HEK293 (cell line): ENCODE measurements around the gene NFIX.
A peak's percentile ranks its signal among the peaks of the same experiment; 100 is the strongest.

Experiments
- BCL6B ChIP-seq: fragments of 450-650 bp; formaldehyde crosslinking; IDR thresholded peaks from 2 replicates; pipeline ENCODE4 v1.5.1; 2017; ENCODE audit warnings: missing biosample characterization, missing genetic modification characterization
- CTCF ChIP-seq: fragments of 450-650 bp; formaldehyde crosslinking; IDR thresholded peaks from 2 replicates; pipeline ENCODE4 v1.5.1; 2016; ENCODE audit warnings: missing biosample characterization, missing genetic modification characterization
- GFI1B ChIP-seq: fragments of 450-650 bp; formaldehyde crosslinking; IDR thresholded peaks from 2 replicates; pipeline ENCODE4 v1.5.1; 2016; ENCODE audit warnings: missing biosample characterization, missing genetic modification characterization
- GLIS2 ChIP-seq: fragments of 450-650 bp; formaldehyde crosslinking; IDR thresholded peaks from 2 replicates; pipeline ENCODE4 v1.5.1; 2016; ENCODE audit warnings: missing biosample characterization, missing genetic modification characterization
- KLF10 ChIP-seq: fragments of 450-650 bp; IDR thresholded peaks from 2 replicates; pipeline ENCODE4 v1.5.1; 2018; ENCODE audit warnings: missing biosample characterization, mild to moderate bottlenecking, missing genetic modification characterization
- SALL2 ChIP-seq: fragments of 450-650 bp; formaldehyde crosslinking; IDR thresholded peaks from 2 replicates; pipeline ENCODE4 v1.5.0; 2017; ENCODE audit warnings: missing biosample characterization, mild to moderate bottlenecking, missing genetic modification characterization, borderline replicate concordance
- SCRT1 ChIP-seq: fragments of 450-650 bp; formaldehyde crosslinking; IDR thresholded peaks from 2 replicates; pipeline ENCODE4 v1.5.1; 2016; ENCODE audit warnings: missing biosample characterization, missing genetic modification characterization, borderline replicate concordance
- SETDB1 ChIP-seq: IDR thresholded peaks from one replicate; pipeline ENCODE4 v1.6.1; 2017; ENCODE audit warnings: mild to moderate bottlenecking, low read length, moderate library complexity, mixed read lengths; ENCODE audit not compliant: insufficient read length
- SP7 ChIP-seq: fragments of 450-650 bp; formaldehyde crosslinking; IDR thresholded peaks from 2 replicates; pipeline ENCODE4 v1.5.1; 2016; ENCODE audit warnings: missing biosample characterization, missing genetic modification characterization
- ZBTB1 ChIP-seq: fragments of 450-650 bp; formaldehyde crosslinking; IDR thresholded peaks from 2 replicates; pipeline ENCODE4 v1.5.1; 2016; ENCODE audit warnings: missing biosample characterization, missing genetic modification characterization
- ZBTB20 ChIP-seq: fragments of 450-650 bp; formaldehyde crosslinking; IDR thresholded peaks from 2 replicates; pipeline ENCODE4 v1.5.1; 2016; ENCODE audit warnings: missing biosample characterization, missing genetic modification characterization
- ZBTB48 ChIP-seq: fragments of 450-650 bp; formaldehyde crosslinking; IDR thresholded peaks from 2 replicates; pipeline ENCODE4 v1.5.1; 2016; ENCODE audit warnings: missing biosample characterization, missing genetic modification characterization
- ZBTB7A ChIP-seq: fragments of 450-650 bp; formaldehyde crosslinking; IDR thresholded peaks from 2 replicates; pipeline ENCODE4 v1.5.1; 2016; ENCODE audit warnings: low read depth, missing biosample characterization, missing genetic modification characterization
- ZNF138 ChIP-seq: fragments of 450-650 bp; formaldehyde crosslinking; IDR thresholded peaks from 2 replicates; pipeline ENCODE4 v1.5.1; 2016; ENCODE audit warnings: missing biosample characterization, missing genetic modification characterization, borderline replicate concordance
- ZNF146 ChIP-seq: fragments of 450-650 bp; formaldehyde crosslinking; IDR thresholded peaks from 2 replicates; pipeline ENCODE4 v1.5.1; 2016; ENCODE audit warnings: missing biosample characterization, missing genetic modification characterization
- ZNF155 ChIP-seq: fragments of 450-650 bp; formaldehyde crosslinking; IDR thresholded peaks from 2 replicates; pipeline ENCODE4 v1.5.1; 2016; ENCODE audit warnings: missing biosample characterization, missing genetic modification characterization
- ZNF169 ChIP-seq: fragments of 450-650 bp; formaldehyde crosslinking; IDR thresholded peaks from 2 replicates; pipeline ENCODE4 v1.5.1; 2016; ENCODE audit warnings: missing biosample characterization, missing genetic modification characterization
- ZNF18 ChIP-seq: fragments of 450-650 bp; formaldehyde crosslinking; IDR thresholded peaks from 2 replicates; pipeline ENCODE4 v1.5.1; 2016; ENCODE audit warnings: missing biosample characterization, missing genetic modification characterization
- ZNF184 ChIP-seq: fragments of 450-650 bp; IDR thresholded peaks from 2 replicates; pipeline ENCODE4 v1.5.1; 2018; ENCODE audit warnings: missing biosample characterization, mild to moderate bottlenecking, missing genetic modification characterization
- ZNF2 ChIP-seq: fragments of 450-650 bp; formaldehyde crosslinking; IDR thresholded peaks from 2 replicates; pipeline ENCODE4 v1.5.1; 2016; ENCODE audit warnings: missing biosample characterization, missing genetic modification characterization
- ZNF202 ChIP-seq: fragments of 450-650 bp; formaldehyde crosslinking; IDR thresholded peaks from 2 replicates; pipeline ENCODE4 v1.5.1; 2016; ENCODE audit warnings: missing biosample characterization, missing genetic modification characterization, borderline replicate concordance
- ZNF211 ChIP-seq: fragments of 450-650 bp; formaldehyde crosslinking; IDR thresholded peaks from 2 replicates; pipeline ENCODE4 v1.5.1; 2016; ENCODE audit warnings: low read depth, missing biosample characterization, missing genetic modification characterization
- ZNF23 ChIP-seq: fragments of 450-650 bp; formaldehyde crosslinking; IDR thresholded peaks from 2 replicates; pipeline ENCODE4 v1.5.1; 2016; ENCODE audit warnings: missing biosample characterization, missing genetic modification characterization, borderline replicate concordance
- ZNF302 ChIP-seq: fragments of 450-650 bp; formaldehyde crosslinking; IDR thresholded peaks from 2 replicates; pipeline ENCODE4 v1.5.1; 2016; ENCODE audit warnings: missing biosample characterization, missing genetic modification characterization, low read depth
- ZNF37A ChIP-seq: fragments of 450-650 bp; IDR thresholded peaks from 2 replicates; pipeline ENCODE4 v1.5.1; 2018; ENCODE audit warnings: missing biosample characterization, missing genetic modification characterization
- ZNF426 ChIP-seq: fragments of 450-650 bp; formaldehyde crosslinking; IDR thresholded peaks from 2 replicates; pipeline ENCODE4 v1.5.1; 2017; ENCODE audit warnings: missing biosample characterization, missing genetic modification characterization, mild to moderate bottlenecking, inconsistent platforms, moderate library complexity
- ZNF510 ChIP-seq: fragments of 450-650 bp; formaldehyde crosslinking; IDR thresholded peaks from 2 replicates; pipeline ENCODE4 v1.5.1; 2018; ENCODE audit warnings: mild to moderate bottlenecking, missing genetic modification characterization, missing biosample characterization; ENCODE audit not compliant: insufficient replicate concordance
- ZNF610 ChIP-seq: fragments of 450-650 bp; formaldehyde crosslinking; IDR thresholded peaks from 2 replicates; pipeline ENCODE4 v1.5.1; 2016; ENCODE audit warnings: missing biosample characterization, missing genetic modification characterization, borderline replicate concordance
- ZNF654 ChIP-seq: fragments of 450-650 bp; formaldehyde crosslinking; IDR thresholded peaks from 2 replicates; pipeline ENCODE4 v1.5.1; 2016; ENCODE audit warnings: low read depth, missing biosample characterization, missing genetic modification characterization
- ZNF660 ChIP-seq: fragments of 450-650 bp; IDR thresholded peaks from 2 replicates; pipeline ENCODE4 v1.5.1; 2018; ENCODE audit warnings: missing biosample characterization, mild to moderate bottlenecking, missing genetic modification characterization
- ZNF664 ChIP-seq: fragments of 450-650 bp; formaldehyde crosslinking; IDR thresholded peaks from 2 replicates; pipeline ENCODE4 v1.5.1; 2016; ENCODE audit warnings: missing biosample characterization, missing genetic modification characterization
- ZNF76 ChIP-seq: fragments of 450-650 bp; formaldehyde crosslinking; IDR thresholded peaks from 2 replicates; pipeline ENCODE4; 2016; ENCODE audit warnings: low read depth, missing biosample characterization, missing genetic modification characterization, borderline replicate concordance
- ZNF830 ChIP-seq: fragments of 450-650 bp; IDR thresholded peaks from 2 replicates; pipeline ENCODE4 v1.5.0; 2018; ENCODE audit warnings: missing biosample characterization, missing genetic modification characterization, low read depth, mild to moderate bottlenecking, moderate library complexity
- ZNF837 ChIP-seq: fragments of 450-650 bp; formaldehyde crosslinking; IDR thresholded peaks from 2 replicates; pipeline ENCODE4 v1.5.1; 2016; ENCODE audit warnings: missing biosample characterization, missing genetic modification characterization
- ZNF843 ChIP-seq: fragments of 450-650 bp; formaldehyde crosslinking; IDR thresholded peaks from 2 replicates; pipeline ENCODE4 v1.5.1; 2016; ENCODE audit warnings: missing biosample characterization, missing genetic modification characterization
- ZSCAN30 ChIP-seq: fragments of 450-650 bp; IDR thresholded peaks from 2 replicates; pipeline ENCODE4 v1.5.1; 2018; ENCODE audit warnings: missing biosample characterization, mild to moderate bottlenecking, missing genetic modification characterization, moderate library complexity
- ZSCAN5A ChIP-seq: fragments of 450-650 bp; formaldehyde crosslinking; IDR thresholded peaks from 2 replicates; pipeline ENCODE4 v1.5.1; 2016; ENCODE audit warnings: missing biosample characterization, missing genetic modification characterization

The NFIX gene

GRCh38 chr19:12983542-12984142 lies 11.6 kb upstream of the NFIX start (continued):
- TF ChIP-seq CTCF, result peak; percentile 96
- TF ChIP-seq ZBTB48, result peak; percentile 71
- no peak for TF ChIP-seq SETDB1
- TF ChIP-seq ZBTB20 (tag by site-specific recombination), result no peak
- TF ChIP-seq ZSCAN30 (tag by site-specific recombination), result no peak
- peak; percentile 47 for TF ChIP-seq ZNF654
- 0 out of 2 replicates have a peak, but pooled peaks have one; percentile 46 for TF ChIP-seq ZNF211 (tag by site-specific recombination)
- no peak for TF ChIP-seq ZNF426 (tag by site-specific recombination)
- no peak for TF ChIP-seq GFI1B (tag by site-specific recombination)
- TF ChIP-seq ZSCAN5A (tag by site-specific recombination), result no peak
- no peak for TF ChIP-seq ZNF664 (tag by site-specific recombination)
- no peak for TF ChIP-seq ZNF302 (tag by site-specific recombination)
- TF ChIP-seq ZNF169 (tag by site-specific recombination), result no peak
- 0 out of 2 replicates have a peak, but pooled peaks have one; percentile 22 for TF ChIP-seq ZNF146 (tag by site-specific recombination)
- TF ChIP-seq ZNF138 (tag by site-specific recombination), result no peak
- TF ChIP-seq ZNF660 (tag by site-specific recombination), result no peak
- TF ChIP-seq ZNF76, result no peak; the same call in 1 of the 2 replicates
- no peak for TF ChIP-seq ZNF37A
- TF ChIP-seq ZNF610, result peak; percentile 25; the same call in 1 of the 2 replicates
- TF ChIP-seq GLIS2 (tag by site-specific recombination), result no peak
- TF ChIP-seq ZNF843 (tag by site-specific recombination), result peak; percentile 46; the same call in 1 of the 2 replicates
- TF ChIP-seq ZBTB1, result no peak
- TF ChIP-seq ZNF23 (tag by site-specific recombination), result no peak
- no peak for TF ChIP-seq BCL6B (tag by site-specific recombination)
- TF ChIP-seq SALL2 (tag by site-specific recombination), result no peak
- TF ChIP-seq KLF10 (tag by site-specific recombination), result no peak
- TF ChIP-seq ZNF18, result no peak
- no peak for TF ChIP-seq SCRT1
- TF ChIP-seq ZNF155 (tag by site-specific recombination), result no peak
- no peak for TF ChIP-seq ZNF837
- no peak for TF ChIP-seq ZNF510 (tag by site-specific recombination)
- TF ChIP-seq ZNF184 (tag by site-specific recombination), result no peak
- peak; percentile 69; the same call in 1 of the 2 replicates for TF ChIP-seq ZBTB7A (tag by site-specific recombination)
- no peak for TF ChIP-seq ZNF830 (tag by site-specific recombination)
- no peak for TF ChIP-seq ZNF202 (tag by site-specific recombination)
- TF ChIP-seq ZNF2, result peak; percentile 65
- TF ChIP-seq SP7 (tag by site-specific recombination), result peak; percentile 57; the same call in 1 of the 2 replicates
